T-helper 1 cell (primary cell): ENCODE measurements around the gene CACNA1I.
A peak's percentile ranks its signal among the peaks of the same experiment; 100 is the strongest.

Experiments used
- DNase-seq, 5 donors: peaks; one replicate each; pipeline ENCODE4 v3.0.0-alpha.2; 2012 to 2020

Gene CACNA1I

GRCh38 chr22:39535831-39536449 lies 34.6 kb upstream of the CACNA1I start:
- no peak for DNase-seq

GRCh38 chr22:39536711-39537110 lies 33.8 kb upstream of the CACNA1I start:
- no peak for DNase-seq

DNA sequence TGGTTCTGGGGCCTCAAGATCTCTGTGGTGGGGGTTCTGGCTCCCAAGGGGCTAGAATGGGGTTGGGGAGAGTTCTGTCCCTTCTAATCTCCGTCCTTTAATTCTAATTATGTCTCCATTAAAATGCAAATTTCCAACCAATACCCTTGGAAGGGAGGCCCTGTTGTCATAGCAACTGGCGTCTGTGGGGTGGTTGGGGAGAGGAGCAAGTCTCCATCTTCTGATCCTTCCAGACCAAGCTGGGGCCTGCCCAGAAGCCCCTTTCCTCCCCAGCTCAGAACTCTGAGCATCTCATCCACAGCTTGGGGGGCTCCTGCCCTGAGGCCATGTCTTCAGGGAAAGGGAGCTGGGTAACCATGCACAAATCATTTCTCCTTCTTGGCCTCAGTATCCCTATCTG lies 32.6 kb upstream of the CACNA1I start:
- DNase-seq, result no peak

DNA sequence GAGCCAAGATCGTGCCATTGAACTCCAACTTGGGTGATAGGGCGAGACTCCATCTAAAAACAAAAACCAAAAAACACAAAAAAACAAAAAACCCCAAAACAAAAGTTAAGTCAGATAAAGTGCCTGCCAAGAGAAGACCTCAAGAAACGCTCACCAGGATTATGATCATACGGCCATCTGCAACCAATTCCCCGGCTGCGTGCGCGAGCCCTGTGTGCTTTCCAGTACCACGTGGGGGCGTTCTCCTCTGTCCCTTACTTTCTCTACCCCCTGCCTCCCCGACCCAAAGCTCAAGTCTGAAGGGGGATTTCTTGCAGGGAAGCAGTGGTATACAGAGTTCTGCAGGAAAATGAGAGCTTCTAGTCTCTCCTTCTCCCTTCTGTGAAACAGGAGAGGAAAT lies 27.5 kb upstream of the CACNA1I start:
- DNase-seq, result no peak

GRCh38 chr22:39545386-39546365 lies 24.9 kb upstream of the CACNA1I start:
- DNase-seq, result peak in 4 of 5 donors; percentile 49 to 70 (median 57)

DNA sequence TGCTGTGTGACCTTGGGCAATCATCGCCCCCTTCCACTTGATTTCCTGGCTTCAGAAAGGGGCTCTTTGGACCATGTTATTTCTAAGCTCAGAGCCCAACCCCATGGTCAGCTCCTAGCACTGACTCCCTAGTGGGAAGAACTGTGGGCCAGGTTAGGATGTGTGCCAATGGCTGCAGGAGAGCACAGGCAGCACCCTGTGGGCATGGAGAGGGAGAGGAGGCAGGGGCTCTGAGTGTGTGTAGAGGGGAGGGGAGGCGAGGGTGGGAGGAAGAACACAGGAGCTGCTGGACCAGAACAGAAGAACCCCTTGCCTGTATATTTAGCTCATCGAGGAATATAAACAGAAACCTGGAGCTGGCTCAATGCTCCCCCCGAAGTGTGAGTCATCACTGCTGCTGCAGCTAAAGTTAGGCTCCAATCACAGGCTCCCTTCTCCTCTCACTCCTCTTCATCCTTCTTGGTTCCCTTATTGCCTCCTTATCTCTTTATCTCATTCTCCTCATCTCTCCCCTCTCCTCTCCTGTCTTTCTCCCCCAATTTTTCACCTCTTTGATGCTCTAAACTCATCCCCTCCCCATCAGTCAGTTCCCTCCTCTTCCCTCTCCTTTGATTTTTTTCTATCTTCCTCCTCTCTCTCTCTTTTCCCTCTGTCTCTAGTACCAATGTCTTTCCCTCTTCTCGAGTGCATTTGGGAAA lies 23.5 kb upstream of the CACNA1I start:
- no peak for DNase-seq

DNA sequence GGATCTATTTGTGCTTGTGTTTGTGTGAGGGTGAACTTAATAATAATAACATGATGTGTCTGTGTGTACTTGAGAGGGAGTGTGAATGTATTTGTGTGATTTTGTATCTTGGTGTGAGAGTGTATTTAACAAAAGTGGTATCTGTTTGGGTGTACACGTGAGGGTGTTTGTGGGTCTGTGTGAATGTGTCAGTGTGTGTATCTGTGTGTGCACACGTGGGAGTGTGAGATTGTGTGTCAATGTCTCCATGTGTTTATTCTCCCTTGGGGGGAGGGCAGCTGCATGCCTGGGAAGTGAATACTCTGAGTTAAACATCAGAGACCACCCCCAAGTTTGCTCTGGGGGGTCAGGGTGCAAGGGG lies 23.0 kb upstream of the CACNA1I start:
- no peak for DNase-seq

- no peak for DNase-seq
These were observed 17.1 kb upstream of the CACNA1I start for GRCh38 chr22:39553429-39553828.

GRCh38 chr22:39554151-39554550 lies 16.4 kb upstream of the CACNA1I start:
- DNase-seq, result no peak

DNA sequence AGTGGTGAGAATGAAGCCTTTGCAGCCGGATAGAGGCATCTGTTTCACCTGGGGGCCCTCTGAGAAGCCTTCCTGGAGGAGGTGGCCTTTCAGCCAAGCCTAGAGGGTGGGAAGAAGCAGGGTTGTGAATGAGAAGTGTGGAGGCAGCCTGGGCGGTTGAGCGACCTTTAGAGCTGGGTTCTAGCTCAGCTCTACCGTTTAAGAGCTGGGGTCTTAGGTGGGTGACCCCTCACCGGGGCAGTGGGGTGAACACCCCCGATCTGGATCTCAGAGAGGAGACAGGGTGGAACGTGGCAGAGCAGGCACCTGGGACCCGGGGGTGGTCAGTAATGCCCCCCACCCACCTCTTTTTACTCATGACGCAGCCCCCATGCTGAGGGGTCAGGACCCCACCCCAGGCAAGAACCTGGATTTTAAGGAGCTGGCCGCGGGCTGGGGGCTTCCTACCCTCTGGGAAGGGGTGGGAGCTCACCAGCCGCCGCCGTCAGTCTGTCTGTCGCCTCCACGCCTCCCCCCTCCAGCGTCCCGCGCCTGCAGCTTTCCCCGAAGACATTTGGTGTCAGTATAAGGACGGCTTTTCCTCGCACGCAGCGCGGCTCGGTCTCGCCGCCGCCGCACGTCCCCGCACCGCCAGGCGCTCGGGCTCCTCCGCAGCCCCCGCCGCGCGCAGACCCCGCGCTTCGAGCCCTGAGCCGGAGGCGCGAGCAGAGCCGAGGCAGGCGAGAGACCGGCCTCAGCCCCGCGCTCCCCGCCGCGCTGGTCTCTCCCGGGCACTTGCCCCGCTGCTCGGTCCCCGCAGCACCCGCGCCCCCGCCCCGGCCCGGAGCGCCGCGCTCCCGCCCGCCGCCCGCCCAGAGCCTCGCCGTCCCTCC lies 13.3 kb upstream of the CACNA1I start:
- peak in 4 of 5 donors; percentile 31 to 41 (median 37) for DNase-seq

- DNase-seq, result no peak
These were observed 12.3 kb upstream of the CACNA1I start for GRCh38 chr22:39558254-39558727.

DNA sequence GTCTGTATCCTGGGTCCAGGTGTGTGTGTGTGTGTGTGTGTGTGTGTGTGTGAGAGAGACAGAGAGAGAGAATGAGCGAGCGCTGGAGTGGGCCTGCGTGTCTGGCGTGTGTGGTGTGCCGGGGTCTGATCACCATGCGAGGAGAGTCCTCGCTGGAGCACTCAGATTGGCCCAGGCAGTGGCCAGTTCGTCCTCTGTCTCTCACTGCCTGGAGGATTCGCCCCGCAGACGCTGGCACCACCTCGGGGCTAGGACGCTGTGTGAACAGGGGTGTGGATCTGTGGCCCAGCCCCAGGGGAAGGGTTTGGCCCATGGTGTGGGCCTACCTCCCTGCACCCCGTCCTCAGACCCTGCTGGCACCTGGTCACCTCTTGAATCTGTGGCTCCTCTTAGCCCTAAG lies 11.6 kb upstream of the CACNA1I start:
- DNase-seq, result no peak

DNA sequence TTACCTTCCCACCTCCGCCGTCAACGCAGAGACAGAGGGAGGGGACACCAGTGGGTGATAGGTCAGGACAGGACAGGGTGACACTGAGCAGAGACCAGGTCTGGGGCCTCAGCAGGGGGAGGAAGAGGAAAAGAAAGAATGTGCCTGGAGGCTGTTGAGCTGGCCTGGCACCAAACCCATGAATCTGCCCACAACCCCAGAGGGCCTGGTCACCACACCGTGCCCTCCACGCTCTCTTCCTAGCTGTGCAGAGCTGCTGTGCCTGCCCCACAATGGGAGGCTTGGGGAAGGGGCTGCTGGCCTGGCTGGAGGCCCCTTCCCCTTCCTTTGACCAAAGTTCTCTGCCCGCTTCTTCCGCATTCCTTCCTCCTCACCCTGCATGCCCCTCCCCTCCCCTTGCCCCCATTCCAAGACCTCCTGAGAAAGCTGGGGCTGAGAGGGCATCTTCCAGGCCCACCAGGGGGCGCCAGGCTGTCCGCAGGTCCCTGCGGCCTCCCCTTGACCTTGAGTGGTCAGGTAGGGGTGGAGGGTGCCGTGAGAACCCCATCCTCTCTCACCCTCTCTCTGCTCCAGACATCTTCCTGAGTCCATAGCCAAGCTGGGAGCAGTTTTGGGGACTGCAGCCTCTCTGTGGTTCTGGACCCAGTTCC lies 11.0 kb upstream of the CACNA1I start:
- no peak for DNase-seq

DNA sequence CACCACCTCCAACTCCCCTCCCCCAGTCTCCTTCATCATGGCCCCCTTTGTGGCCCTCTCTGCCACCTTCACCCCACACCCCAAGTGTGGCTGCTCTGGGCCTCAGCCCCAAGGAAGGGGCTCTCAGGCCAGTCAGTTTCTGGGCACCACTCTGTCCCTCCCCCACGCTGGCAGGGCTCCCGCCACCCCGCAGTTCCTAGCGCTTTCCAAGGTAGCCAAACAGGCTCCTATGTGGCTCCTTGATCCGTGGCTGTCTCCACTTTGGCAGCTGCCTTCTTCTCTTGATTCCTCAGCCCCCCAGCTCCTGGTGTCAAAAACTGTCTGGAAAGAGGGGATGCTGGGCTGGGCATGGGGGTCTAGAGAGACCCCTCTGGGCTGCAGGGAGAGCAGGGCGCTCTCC lies 10.4 kb upstream of the CACNA1I start:
- no peak for DNase-seq

- no peak for DNase-seq
These were observed 7.6 kb upstream of the CACNA1I start for GRCh38 chr22:39562839-39563489.

- no peak for DNase-seq
These were observed 6.8 kb upstream of the CACNA1I start for GRCh38 chr22:39563571-39564428.

DNA sequence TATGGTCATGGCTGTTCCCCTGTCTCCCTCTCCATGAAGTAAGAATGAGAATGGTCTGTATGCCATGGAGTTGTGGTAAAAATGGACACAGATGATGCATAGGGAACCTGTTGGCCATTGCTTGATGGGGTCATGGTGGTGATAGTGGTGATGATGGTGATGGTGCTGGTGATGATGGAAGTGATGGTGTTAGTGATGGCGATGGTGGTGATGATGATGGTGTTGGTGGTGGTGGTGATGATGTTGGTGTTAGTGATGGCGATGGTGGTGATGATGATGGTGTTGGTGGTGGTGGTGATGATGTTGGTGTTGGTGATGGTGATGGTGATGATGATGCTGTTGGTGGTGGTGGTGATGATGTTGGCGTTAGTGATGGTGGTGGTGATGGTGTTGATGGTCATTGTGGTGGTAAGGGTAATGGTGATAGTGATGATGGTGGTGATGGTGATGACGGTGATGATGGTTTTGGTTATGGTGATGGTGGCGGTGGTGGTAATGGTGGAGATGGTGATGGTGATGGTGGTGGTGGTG lies 5.1 kb upstream of the CACNA1I start:
- DNase-seq, result no peak

- DNase-seq, result peak in 2 of 5 donors; percentile 32 to 59
These were observed 3.2 kb upstream of the CACNA1I start for GRCh38 chr22:39567135-39567946.
